ENCODE measurements around the gene CYP19A1. TPM values are rescaled to one million over a fixed set of nuclear protein-coding genes. Genes with fewer than 3 reads are reported as not detected.

Gene CYP19A1
- total and polyA plus RNA-seq, 10 of the 15 experiments (the other 5 are each of a cell fraction or from before 2014, with no cell fraction given), result 0.08 to 1.8 (median 0.70) TPM

- no peaks in the 10 kb centered on the region for H4K20me1 ChIP-seq (ENCODE audit: control insufficient read depth, insufficient read depth)
- peaks cover 4% of the 10 kb centered on the region for H3K4me1 ChIP-seq (ENCODE audit: control insufficient read depth, insufficient read depth, low read length)
- ChIA-PET RAD21 (ENCODE audit: unreplicated experiment) (interaction anchor here (1.1 to 2.0 kb wide), 2 partner anchors 10 to 143 kb away, joined by 4 to 7 read pairs; no protein-coding TSS in a partner anchor), CTCF (interaction anchor here (1.1 to 2.2 kb wide), 5 partner anchors 8 to 297 kb away, joined by 3 to 9 read pairs (median 3); no protein-coding TSS in a partner anchor), POLR2A (no interaction called here), SMC1A (ENCODE audit: uncharacterized antibody, unreplicated experiment) (interaction anchor here (0.6 to 1.9 kb wide), 3 partner anchors 18 to 46 kb away, joined by 3 to 6 read pairs (median 3); no protein-coding TSS in a partner anchor)
- H3K9ac ChIP-seq (ENCODE audit: control insufficient read depth, insufficient read depth, low read length), result no peak overlapping the region
- no peak overlapping the region for H3K27ac ChIP-seq (ENCODE audit: control insufficient read depth, insufficient read depth)
- H3K36me3 ChIP-seq (ENCODE audit: control insufficient read depth in 2 of 2, insufficient read depth in 2 of 2, low read length in 1 of 2), result no peaks in the 10 kb centered on the region
- intact Hi-C loops (cut with micrococcal nuclease; ENCODE audit: unreplicated experiment), result no loop called here
- H3K79me2 ChIP-seq (ENCODE audit: control insufficient read depth, insufficient read depth, low read length), result no peaks in the 10 kb centered on the region
- H3K27me3 ChIP-seq (replicated peaks in 1 of 2; ENCODE audit: control insufficient read depth in 2 of 2, insufficient read depth in 2 of 2, low read length in 1 of 2), result peaks cover 0 to 3% of the 10 kb centered on the region in 2 experiments; a peak in 1 of 4 replicates
- H2AFZ ChIP-seq (ENCODE audit: control insufficient read depth, low read depth, low read length), result no peak overlapping the region
- 49% methylated on average over 3 of the region's 3 CpGs for WGBS (ENCODE audit: insufficient coverage, insufficient replicate concordance, low lambda C conversion rate, missing lambda C conversion rate)
- no TSS peak for BruUV-seq (replicated peaks)
- no peak overlapping the region for H3K4me2 ChIP-seq (ENCODE audit: control insufficient read depth, insufficient read depth)
- FAIRE-seq (no peak), ATAC-seq (no peak), DNase-seq (ENCODE audit: low read depth, low spot score) (no peak)
- in situ Hi-C loops (cut with MboI), result no loop called here
- no peak overlapping the region for H3K4me3 ChIP-seq
- no peaks in the 10 kb centered on the region for H3K9me3 ChIP-seq (replicated peaks; ENCODE audit: control insufficient read depth, insufficient read depth, low read length)
- TF ChIP-seq TCF3 (IDR thresholded peaks at IDR 0.05; ENCODE audit: borderline replicate concordance, insufficient read depth, low read depth, low read length) (no peak), SPI1 (IDR thresholded peaks at IDR 0.05; ENCODE audit: borderline replicate concordance, insufficient read depth, low read depth, low read length) (no peak), EED (IDR thresholded peaks at IDR 0.05; ENCODE audit: low read depth) (no peak), CBX3 (IDR thresholded peaks at IDR 0.05; ENCODE audit: borderline replicate concordance, low read depth) (no peak), FOXM1 (IDR thresholded peaks at IDR 0.05; ENCODE audit: low read depth, low read length) (no peak), FOXK2 (IDR thresholded peaks at IDR 0.05) (no peak), E2F8 (IDR thresholded peaks at IDR 0.05; ENCODE audit: low read depth, partially characterized antibody) (no peak), CREB1 (IDR thresholded peaks at IDR 0.05; ENCODE audit: low read depth) (no peak), SP1 (IDR thresholded peaks at IDR 0.05; ENCODE audit: low read depth, low read length) (no peak), CEBPZ (IDR thresholded peaks at IDR 0.05; ENCODE audit: low read depth, low read length) (no peak), SREBF1 (IDR thresholded peaks at IDR 0.05; ENCODE audit: low read length) (no peak), ZBTB4 (CRISPR knock-in tag; IDR thresholded peaks at IDR 0.05) (no peak), KDM1A (IDR thresholded peaks at IDR 0.05; ENCODE audit: borderline replicate concordance) (no peak), MTA2 (IDR thresholded peaks at IDR 0.05; ENCODE audit: low read depth) (no peak), POU2F2 (IDR thresholded peaks at IDR 0.05; ENCODE audit: borderline replicate concordance, low read depth, low read length) (no peak)
Observed at GRCh38 chr15:51237816-51238215, 100.6 kb downstream of the CYP19A1 start.
